HepG2 (cell line): Measurements from ENCODE around the gene NRL. TPM values are rescaled to one million over a fixed set of nuclear protein-coding genes. Genes with fewer than 3 reads are reported as not detected.

Experiments
- BORCS8-MEF2B ChIP-seq: sonication (generic); formaldehyde crosslinking; IDR thresholded peaks from 2 replicates; pipeline ENCODE4 v1.8.0; 2022; ENCODE audit warnings: mild to moderate bottlenecking, missing genetic modification reagents
- CAMTA2 ChIP-seq: sonication (generic); formaldehyde crosslinking; IDR thresholded peaks from 2 replicates; pipeline ENCODE4 v1.4.0; 2020; ENCODE audit warnings: mild to moderate bottlenecking, missing genetic modification reagents, borderline replicate concordance
- FIP1L1 ChIP-seq: fragments of 200-400 bp; formaldehyde crosslinking; IDR thresholded peaks from 2 replicates; pipeline ENCODE4 v1.6.1; 2018; ENCODE audit warnings: low read depth, mild to moderate bottlenecking, low read length, moderate library complexity, borderline replicate concordance; ENCODE audit not compliant: insufficient read depth
- GATAD2A ChIP-seq: IDR thresholded peaks from 2 replicates; pipeline ENCODE4 v1.6.1; 2016
- HHEX ChIP-seq: IDR thresholded peaks from 2 replicates; pipeline ENCODE4 v1.6.1; 2016; ENCODE audit warnings: control low read depth
- IKZF5 ChIP-seq: IDR thresholded peaks from 2 replicates; pipeline ENCODE4 v1.6.1; 2018; ENCODE audit warnings: missing genetic modification reagents, mild to moderate bottlenecking, missing compliant biosample characterization
- KAT8 ChIP-seq: IDR thresholded peaks from 2 replicates; pipeline ENCODE4 v1.6.1; 2016; ENCODE audit warnings: missing genetic modification reagents, missing compliant biosample characterization
- NR2F1 ChIP-seq, 2 experiments: fragments of 450-650 bp in 1 of 2; formaldehyde crosslinking in 1 of 2; IDR thresholded peaks; 2 replicates each; pipeline versions ENCODE4 v1.5.0 to v1.6.1; 2016 to 2020; ENCODE audit warnings: mild to moderate bottlenecking in 1 of 2, missing compliant biosample characterization in 1 of 2, missing genetic modification reagents in 1 of 2, moderate library complexity in 1 of 2
- NR2F2 ChIP-seq: IDR thresholded peaks from 2 replicates; pipeline ENCODE4 v1.6.1; 2012; ENCODE audit warnings: low read depth, inconsistent platforms, borderline replicate concordance
- RNF219 ChIP-seq: sonication (generic); formaldehyde crosslinking; IDR thresholded peaks from 2 replicates; pipeline ENCODE4 v1.5.0; 2020; ENCODE audit warnings: mild to moderate bottlenecking, missing genetic modification reagents
- SSRP1 ChIP-seq: IDR thresholded peaks from 2 replicates; pipeline ENCODE4 v1.6.1; 2016; ENCODE audit warnings: control low read depth
- TBP ChIP-seq: sonication (generic); formaldehyde crosslinking; IDR thresholded peaks from 2 replicates; pipeline ENCODE4 v1.5.0; 2020; ENCODE audit warnings: missing genetic modification reagents
- XRCC5 ChIP-seq: fragments of 200-400 bp; formaldehyde crosslinking; optimal IDR thresholded peaks from 2 replicates; pipeline ENCODE3; 2017; ENCODE audit warnings: mild to moderate bottlenecking, low read length
- ZBTB37 ChIP-seq: sonication (generic); formaldehyde crosslinking; IDR thresholded peaks from 2 replicates; pipeline ENCODE4 v1.4.0; 2020; ENCODE audit warnings: mild to moderate bottlenecking, missing genetic modification reagents
- ZBTB39 ChIP-seq: sonication (generic); formaldehyde crosslinking; IDR thresholded peaks from 2 replicates; pipeline ENCODE4 v1.5.0; 2020; ENCODE audit warnings: missing genetic modification reagents
- ZMYM4 ChIP-seq: sonication (generic); formaldehyde crosslinking; IDR thresholded peaks from 2 replicates; pipeline ENCODE4 v1.8.1; 2023; ENCODE audit warnings: mild to moderate bottlenecking, missing genetic modification reagents
- ZNF274 ChIP-seq: sonication (generic); formaldehyde crosslinking; IDR thresholded peaks from 2 replicates; pipeline ENCODE4 v1.5.1; 2020; ENCODE audit warnings: mild to moderate bottlenecking, missing genetic modification reagents
- ZNF772 ChIP-seq: sonication (generic); formaldehyde crosslinking; IDR thresholded peaks from 2 replicates; pipeline ENCODE4 v1.5.0; 2020; ENCODE audit warnings: mild to moderate bottlenecking, missing genetic modification reagents
- ZNF839 ChIP-seq: sonication (generic); formaldehyde crosslinking; IDR thresholded peaks from 2 replicates; pipeline ENCODE4 v1.4.0; 2020; ENCODE audit warnings: missing genetic modification reagents, mild to moderate bottlenecking, borderline replicate concordance
- polyA plus RNA-seq, 8 experiments: library from polyadenylated mRNA; depleted of rRNA in 3 of 8; stranded (reverse) in 7 of 8; unstranded in 1 of 8; fragments of >200 nt; fragmentation: Illumina TruSeq in 4 of 8; extraction: Trizol in 4 of 8; gene quantifications; 2 replicates each; pipeline versions ENCODE4 v1.2.1 to v1.2.3, GENCODE V29; 2011 to 2016; ENCODE audit warnings: low read depth in 4 of 8, missing spikeins in 1 of 8, mixed read lengths in 1 of 8; ENCODE audit not compliant: insufficient read depth in 1 of 8
- total RNA-seq, 5 experiments: library from RNA; depleted of rRNA; stranded (reverse); fragments of >200 nt; fragmentation: Illumina TruSeq; extraction: Trizol; gene quantifications; 2 replicates each; pipeline ENCODE4 v1.2.3, GENCODE V29; 2016; ENCODE audit warnings: low read depth in 1 of 5
- TF ChIP-seq, protein P1 (sequence below): sonication (generic); formaldehyde crosslinking; IDR thresholded peaks from 2 replicates; pipeline ENCODE4 v1.8.0; 2023; ENCODE audit warnings: mild to moderate bottlenecking, missing genetic modification reagents
- TF ChIP-seq, protein P2 (sequence below): conservative IDR thresholded peaks from 2 replicates; pipeline ENCODE4 v1.6.1; 2018; ENCODE audit warnings: missing genetic modification reagents

The NRL gene
- total and polyA plus RNA-seq, 2 of the 13 experiments (the other 11 are each of a cell fraction or from before 2014, with no cell fraction given) = 2.5 to 4.7 TPM

GRCh38 chr14:24074625-24075484, 39.9 kb downstream of the NRL start (continued):
- TF ChIP-seq IKZF5 (CRISPR knock-in tag) = 0 out of 2 replicates have a peak, but pooled peaks have one; percentile 4
- no peak for TF ChIP-seq HHEX
- TF ChIP-seq ZNF839 (CRISPR knock-in tag) = no peak
- TF ChIP-seq, protein P1, sequence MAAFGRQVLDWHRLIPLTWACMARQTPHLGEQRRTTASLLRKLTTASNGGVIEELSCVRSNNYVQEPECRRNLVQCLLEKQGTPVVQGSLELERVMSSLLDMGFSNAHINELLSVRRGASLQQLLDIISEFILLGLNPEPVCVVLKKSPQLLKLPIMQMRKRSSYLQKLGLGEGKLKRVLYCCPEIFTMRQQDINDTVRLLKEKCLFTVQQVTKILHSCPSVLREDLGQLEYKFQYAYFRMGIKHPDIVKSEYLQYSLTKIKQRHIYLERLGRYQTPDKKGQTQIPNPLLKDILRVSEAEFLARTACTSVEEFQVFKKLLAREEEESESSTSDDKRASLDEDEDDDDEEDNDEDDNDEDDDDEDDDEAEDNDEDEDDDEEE (CRISPR knock-in tag) = no peak
- no peak for TF ChIP-seq RNF219 (CRISPR knock-in tag)
- TF ChIP-seq ZBTB39 (CRISPR knock-in tag) = no peak
- no peak for TF ChIP-seq ZMYM4 (CRISPR knock-in tag)
- no peak for TF ChIP-seq ZBTB37 (CRISPR knock-in tag)
- no peak for TF ChIP-seq TBP (CRISPR knock-in tag)
- peak; percentile 20; the same call in 1 of the 2 replicates for TF ChIP-seq NR2F2
- no peak for TF ChIP-seq KAT8 (CRISPR knock-in tag)
- TF ChIP-seq SSRP1 (CRISPR knock-in tag) = no peak
- no peak for TF ChIP-seq GATAD2A (CRISPR knock-in tag)
- TF ChIP-seq ZNF274 (CRISPR knock-in tag) = no peak
- TF ChIP-seq, protein P2, sequence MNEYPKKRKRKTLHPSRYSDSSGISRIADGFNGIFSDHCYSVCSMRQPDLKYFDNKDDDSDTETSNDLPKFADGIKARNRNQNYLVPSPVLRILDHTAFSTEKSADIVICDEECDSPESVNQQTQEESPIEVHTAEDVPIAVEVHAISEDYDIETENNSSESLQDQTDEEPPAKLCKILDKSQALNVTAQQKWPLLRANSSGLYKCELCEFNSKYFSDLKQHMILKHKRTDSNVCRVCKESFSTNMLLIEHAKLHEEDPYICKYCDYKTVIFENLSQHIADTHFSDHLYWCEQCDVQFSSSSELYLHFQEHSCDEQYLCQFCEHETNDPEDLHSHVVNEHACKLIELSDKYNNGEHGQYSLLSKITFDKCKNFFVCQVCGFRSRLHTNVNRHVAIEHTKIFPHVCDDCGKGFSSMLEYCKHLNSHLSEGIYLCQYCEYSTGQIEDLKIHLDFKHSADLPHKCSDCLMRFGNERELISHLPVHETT (CRISPR knock-in tag) = no peak
- no peak for TF ChIP-seq NR2F1 (CRISPR knock-in tag; IDR thresholded peaks at IDR 0.05)
- TF ChIP-seq FIP1L1 = no peak
- no peak; the same call in 1 of the 2 replicates for TF ChIP-seq BORCS8-MEF2B
- TF ChIP-seq CAMTA2 = no peak
- TF ChIP-seq XRCC5 = no peak
- no peak for TF ChIP-seq ZNF772 (CRISPR knock-in tag)
